ENCODE results near the gene AAK1.
"Not testable (repeated sequence)": the region's sequence is repeated elsewhere in the genome, so short reads cannot be mapped to it uniquely, and the experiment has no call there.

GRCh38 chr2:69622017-69622540 lies 21.5 kb downstream of the AAK1 start:
- TF ChIP-seq MED1 (CRISPR knock-in tag; IDR thresholded peaks at IDR 0.05); KLF15 (CRISPR knock-in tag; IDR thresholded peaks at IDR 0.05; ENCODE audit: borderline replicate concordance); FOXA3 (CRISPR knock-in tag; IDR thresholded peaks at IDR 0.05); MAX (IDR thresholded peaks at IDR 0.05); ADNP (CRISPR knock-in tag; IDR thresholded peaks at IDR 0.05); PBX3 (CRISPR knock-in tag; IDR thresholded peaks at IDR 0.05; ENCODE audit: borderline replicate concordance); RFX5 (IDR thresholded peaks at IDR 0.05; ENCODE audit: low read depth, low read length); GZF1 (CRISPR knock-in tag; IDR thresholded peaks at IDR 0.05); ZBTB3 (CRISPR knock-in tag; IDR thresholded peaks at IDR 0.05; ENCODE audit: borderline replicate concordance, low read depth); POGZ (CRISPR knock-in tag; IDR thresholded peaks at IDR 0.05); RFXANK (CRISPR knock-in tag; IDR thresholded peaks at IDR 0.05): not testable (repeated sequence)
